HUES48 (cell line): Measurements from ENCODE around the gene GCDH.

Experiments used
- H3K27ac ChIP-seq: one replicate; pipeline ENCODE4 v1.7.0; 2013; ENCODE audit warnings: low read depth, low read length, inconsistent platforms
- H3K27me3 ChIP-seq: 2 replicates; pipeline ENCODE4 v1.6.1; 2013; ENCODE audit warnings: mild to moderate bottlenecking, low read length; ENCODE audit not compliant: control insufficient read depth, insufficient read depth
- H3K36me3 ChIP-seq: 2 replicates; pipeline ENCODE4 v1.6.1; 2013; ENCODE audit warnings: low read length; ENCODE audit not compliant: control insufficient read depth, insufficient read depth
- H3K4me1 ChIP-seq: 2 replicates; pipeline ENCODE4 v1.6.1; 2013; ENCODE audit warnings: mild to moderate bottlenecking, low read length; ENCODE audit not compliant: control insufficient read depth, insufficient read depth
- H3K4me3 ChIP-seq: 2 replicates; pipeline ENCODE4 v1.5.1; 2013; ENCODE audit warnings: mild to moderate bottlenecking, low read depth, low read length
- H3K9ac ChIP-seq: 2 replicates; pipeline ENCODE4 v1.6.1; 2013; ENCODE audit warnings: mild to moderate bottlenecking, low read depth, low read length, moderate library complexity
- H3K9me3 ChIP-seq: 2 replicates; pipeline ENCODE4 v1.6.1; 2013; ENCODE audit warnings: low read length; ENCODE audit not compliant: control insufficient read depth, insufficient read depth

The GCDH gene

DNA sequence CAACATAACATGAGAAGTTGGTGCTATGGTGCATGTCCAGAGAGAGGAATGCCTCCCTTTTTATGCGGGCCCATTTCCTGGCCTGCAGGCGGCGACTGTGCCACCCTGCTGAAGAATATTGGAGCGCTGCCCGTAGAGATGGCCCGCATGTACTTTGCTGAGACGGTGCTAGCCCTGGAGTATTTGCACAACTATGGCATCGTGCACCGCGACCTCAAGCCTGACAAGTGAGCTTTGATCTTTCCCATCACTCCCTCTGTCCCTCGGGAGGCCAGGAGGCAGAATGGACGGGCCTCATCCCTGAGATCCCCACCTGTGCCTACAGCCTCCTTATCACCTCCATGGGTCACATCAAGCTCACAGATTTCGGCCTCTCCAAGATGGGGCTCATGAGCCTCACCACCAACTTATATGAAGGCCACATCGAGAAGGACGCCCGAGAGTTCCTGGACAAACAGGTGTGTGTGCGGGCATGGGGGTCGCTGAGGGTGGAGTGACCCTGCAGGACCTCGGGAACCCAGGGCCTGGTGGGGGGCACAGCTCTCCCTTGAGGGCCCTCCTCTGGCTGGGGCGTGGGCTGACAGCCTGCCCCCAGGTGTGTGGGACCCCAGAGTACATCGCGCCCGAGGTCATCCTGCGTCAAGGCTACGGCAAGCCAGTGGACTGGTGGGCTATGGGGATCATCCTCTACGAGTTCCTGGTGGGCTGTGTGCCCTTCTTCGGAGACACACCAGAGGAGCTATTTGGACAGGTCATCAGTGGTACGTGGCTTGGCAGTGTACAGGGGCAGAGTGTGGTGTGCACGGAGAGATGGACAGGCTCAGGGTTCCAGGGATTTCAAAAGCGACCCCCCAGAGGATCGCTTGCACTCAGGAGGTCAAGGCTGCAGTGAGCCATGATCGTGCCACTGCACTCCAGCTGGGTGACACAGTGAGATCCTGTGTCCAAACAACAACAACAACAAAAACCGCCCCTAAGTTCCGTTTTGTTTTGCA is 25.9 kb upstream of the GCDH start:
- H3K9ac ChIP-seq: no peak overlapping the region
- H3K36me3 ChIP-seq: peaks cover 5% of the 10 kb centered on the region; the same call in 1 of the 2 replicates
- peaks cover 9% of the 10 kb centered on the region; the same call in 1 of the 2 replicates for H3K4me1 ChIP-seq
- H3K27ac ChIP-seq: no peak overlapping the region
- no peaks in the 10 kb centered on the region for H3K9me3 ChIP-seq
- H3K27me3 ChIP-seq: no peaks in the 10 kb centered on the region
- H3K4me3 ChIP-seq: no peak overlapping the region

DNA sequence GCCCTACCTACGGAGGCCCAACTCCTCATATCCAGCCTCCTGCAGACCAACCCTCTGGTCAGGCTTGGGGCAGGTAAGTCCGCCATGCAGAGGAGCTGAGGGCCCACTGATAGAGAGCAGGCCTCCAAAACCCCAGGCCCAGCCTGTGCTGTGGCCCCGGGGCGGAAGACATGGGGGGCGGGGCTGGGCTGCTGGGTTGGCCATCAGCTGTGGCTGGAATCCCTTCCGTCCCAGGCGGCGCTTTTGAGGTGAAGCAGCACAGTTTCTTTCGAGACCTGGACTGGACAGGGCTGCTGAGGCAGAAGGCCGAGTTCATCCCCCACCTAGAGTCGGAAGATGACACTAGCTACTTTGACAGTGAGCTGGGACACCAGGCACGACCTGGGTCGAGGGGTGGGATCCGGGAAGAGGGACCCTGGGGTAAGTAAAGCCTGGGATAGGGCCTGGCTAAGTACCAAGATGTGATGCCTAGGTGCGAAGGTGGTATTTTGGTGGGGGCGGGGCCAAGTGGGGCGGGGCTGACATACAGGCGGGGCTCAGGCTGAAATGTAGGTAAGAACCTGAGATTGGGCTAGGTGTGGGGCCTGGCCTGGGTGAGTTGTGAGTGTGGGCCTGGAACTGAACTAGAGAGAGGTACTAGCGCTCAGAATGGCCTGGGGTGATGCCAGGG is 25.1 kb upstream of the GCDH start:
- Histone ChIP-seq H3K9me3 (no peaks in the 10 kb centered on the region), H3K36me3 (peaks cover 5% of the 10 kb centered on the region; the same call in 1 of the 2 replicates), H3K27me3 (no peaks in the 10 kb centered on the region), H3K9ac (no peak overlapping the region), H3K4me3 (no peak overlapping the region), H3K4me1 (peaks cover 9% of the 10 kb centered on the region; the same call in 1 of the 2 replicates), H3K27ac (peak overlapping the region; percentile 12)

DNA sequence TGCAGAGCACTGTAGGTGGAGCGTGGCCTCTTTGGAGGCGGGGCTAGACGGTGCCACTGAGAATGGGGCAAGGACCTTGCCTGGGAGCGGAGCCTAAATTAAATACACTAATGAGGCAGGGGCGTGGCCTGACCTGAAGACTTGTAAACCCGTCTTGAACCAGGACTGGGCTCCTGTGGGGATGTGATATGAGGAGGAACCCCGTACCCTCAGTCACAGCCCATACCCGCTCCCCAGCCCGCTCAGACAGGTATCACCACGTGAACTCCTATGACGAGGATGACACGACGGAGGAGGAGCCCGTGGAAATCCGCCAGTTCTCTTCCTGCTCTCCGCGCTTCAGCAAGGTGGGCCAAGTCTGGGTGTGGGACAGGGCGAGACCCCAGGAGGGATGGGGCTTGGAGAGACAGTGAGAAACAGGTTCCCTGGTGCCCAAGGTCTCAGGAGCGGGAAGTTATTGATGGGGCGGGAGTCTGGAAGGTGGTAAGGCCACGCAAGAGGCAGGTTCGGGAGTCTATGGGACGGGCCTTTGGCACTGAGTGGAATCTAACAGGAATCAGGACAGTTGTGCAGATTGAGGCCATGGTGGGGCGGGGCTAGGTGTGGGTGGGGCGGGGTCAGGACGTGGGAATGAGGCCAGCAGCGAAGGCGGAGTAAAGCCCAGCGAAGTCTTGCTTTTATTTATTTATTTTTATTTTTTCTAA is 24.4 kb upstream of the GCDH start:
- no peak overlapping the region for H3K27ac ChIP-seq
- H3K27me3 ChIP-seq: no peaks in the 10 kb centered on the region
- H3K4me3 ChIP-seq: peak overlapping the region; percentile 69; the same call in 1 of the 2 replicates
- H3K9ac ChIP-seq: no peak overlapping the region
- peaks cover 9% of the 10 kb centered on the region; the same call in 1 of the 2 replicates for H3K4me1 ChIP-seq
- peaks cover 5% of the 10 kb centered on the region; the same call in 1 of the 2 replicates for H3K36me3 ChIP-seq
- no peaks in the 10 kb centered on the region for H3K9me3 ChIP-seq

DNA sequence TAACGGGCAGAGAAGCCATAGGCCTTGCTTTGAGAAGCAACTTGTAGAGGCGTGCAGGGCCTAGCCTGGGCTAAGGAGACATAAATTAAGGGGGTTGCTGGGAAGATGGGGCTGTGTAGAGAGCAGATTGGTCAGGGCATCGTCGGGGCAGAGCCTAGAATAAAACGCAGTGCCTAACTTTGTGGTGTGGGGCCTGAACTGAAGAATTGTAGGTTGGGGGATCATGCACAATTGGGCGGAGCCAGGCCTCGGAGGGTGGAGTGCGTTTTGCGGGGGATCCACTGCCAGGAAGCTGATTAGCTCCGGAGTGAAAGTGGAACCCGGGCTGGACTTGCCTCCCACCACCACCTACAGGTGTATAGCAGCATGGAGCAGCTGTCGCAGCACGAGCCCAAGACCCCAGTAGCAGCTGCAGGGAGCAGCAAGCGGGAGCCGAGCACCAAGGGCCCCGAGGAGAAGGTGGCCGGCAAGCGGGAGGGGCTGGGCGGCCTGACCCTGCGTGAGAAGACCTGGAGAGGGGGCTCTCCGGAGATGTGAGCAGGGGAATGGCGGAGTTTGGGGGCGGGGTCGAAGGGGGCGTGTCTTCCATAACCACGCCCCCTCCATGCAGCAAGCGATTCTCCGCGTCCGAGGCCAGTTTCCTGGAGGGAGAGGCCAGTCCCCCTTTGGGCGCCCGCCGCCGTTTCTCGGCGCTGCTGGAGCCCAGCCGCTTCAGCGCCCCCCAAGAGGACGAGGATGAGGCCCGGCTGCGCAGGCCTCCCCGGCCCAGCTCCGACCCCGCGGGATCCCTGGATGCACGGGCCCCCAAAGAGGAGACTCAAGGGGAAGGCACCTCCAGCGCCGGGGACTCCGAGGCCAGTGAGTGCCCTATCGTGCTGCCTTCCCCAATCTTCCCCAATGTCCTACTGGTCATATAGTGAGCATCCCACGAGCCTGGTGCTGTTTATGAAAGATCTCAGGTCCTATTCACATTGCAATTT is 23.6 kb upstream of the GCDH start:
- Histone ChIP-seq H3K36me3 (peaks cover 11% of the 10 kb centered on the region; the same call in 1 of the 2 replicates), H3K4me1 (peaks cover 9% of the 10 kb centered on the region; the same call in 1 of the 2 replicates), H3K27me3 (no peaks in the 10 kb centered on the region), H3K9me3 (no peaks in the 10 kb centered on the region), H3K9ac (no peak overlapping the region), H3K27ac (peak overlapping the region; percentile 51), H3K4me3 (peak overlapping the region; percentile 69)

DNA sequence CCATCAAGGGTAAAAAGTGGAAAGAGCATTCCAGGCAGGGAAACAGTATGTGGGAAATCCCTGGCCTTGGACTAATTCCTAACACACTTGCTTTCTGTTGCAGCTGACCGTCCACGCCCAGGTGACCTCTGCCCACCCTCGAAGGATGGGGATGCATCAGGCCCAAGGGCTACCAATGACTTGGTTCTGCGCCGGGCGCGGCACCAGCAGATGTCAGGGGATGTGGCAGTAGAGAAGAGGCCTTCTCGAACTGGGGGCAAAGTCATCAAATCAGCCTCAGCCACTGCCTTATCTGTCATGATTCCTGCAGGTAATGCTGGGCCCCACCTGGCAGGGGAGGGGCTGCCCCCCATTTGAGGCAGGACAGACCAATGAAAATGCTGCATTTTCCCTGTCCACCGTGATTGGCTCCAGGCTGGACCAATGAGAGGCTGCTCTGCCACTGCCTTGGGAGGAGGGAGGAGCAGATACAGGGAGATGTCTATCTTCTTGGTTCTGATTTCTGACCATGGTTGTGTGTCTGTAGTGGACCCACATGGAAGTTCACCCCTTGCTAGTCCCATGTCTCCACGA is 22.3 kb upstream of the GCDH start:
- Histone ChIP-seq H3K4me3 (no peak overlapping the region), H3K36me3 (peaks cover 11% of the 10 kb centered on the region; the same call in 1 of the 2 replicates), H3K4me1 (peaks cover 9% of the 10 kb centered on the region; the same call in 1 of the 2 replicates), H3K27ac (no peak overlapping the region), H3K9me3 (no peaks in the 10 kb centered on the region), H3K27me3 (no peaks in the 10 kb centered on the region), H3K9ac (no peak overlapping the region)

DNA sequence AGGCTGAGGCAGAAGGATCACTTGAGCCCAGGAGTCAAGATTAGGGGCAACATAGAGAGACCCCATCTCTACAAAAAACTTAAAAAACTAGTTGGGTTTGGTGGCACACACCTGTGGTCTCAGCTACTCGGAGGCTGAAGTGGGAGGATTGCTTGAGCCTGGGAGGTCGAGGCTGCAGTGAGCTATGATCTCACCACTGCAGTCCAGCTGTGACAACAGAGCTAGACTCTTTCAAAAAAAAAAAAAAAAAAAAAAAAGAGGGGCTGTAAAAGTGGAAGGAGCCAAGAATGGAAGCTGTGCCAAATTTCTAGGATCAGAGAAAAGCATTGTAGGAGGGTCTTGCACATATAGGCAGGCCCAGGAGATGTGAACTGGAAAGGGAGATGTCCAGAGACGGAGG is 19.3 kb upstream of the GCDH start:
- Histone ChIP-seq H3K4me3 (no peak overlapping the region), H3K36me3 (peaks cover 19% of the 10 kb centered on the region), H3K9me3 (no peaks in the 10 kb centered on the region), H3K27me3 (no peaks in the 10 kb centered on the region), H3K27ac (no peak overlapping the region), H3K9ac (no peak overlapping the region), H3K4me1 (peaks cover 5% of the 10 kb centered on the region; the same call in 1 of the 2 replicates)

DNA sequence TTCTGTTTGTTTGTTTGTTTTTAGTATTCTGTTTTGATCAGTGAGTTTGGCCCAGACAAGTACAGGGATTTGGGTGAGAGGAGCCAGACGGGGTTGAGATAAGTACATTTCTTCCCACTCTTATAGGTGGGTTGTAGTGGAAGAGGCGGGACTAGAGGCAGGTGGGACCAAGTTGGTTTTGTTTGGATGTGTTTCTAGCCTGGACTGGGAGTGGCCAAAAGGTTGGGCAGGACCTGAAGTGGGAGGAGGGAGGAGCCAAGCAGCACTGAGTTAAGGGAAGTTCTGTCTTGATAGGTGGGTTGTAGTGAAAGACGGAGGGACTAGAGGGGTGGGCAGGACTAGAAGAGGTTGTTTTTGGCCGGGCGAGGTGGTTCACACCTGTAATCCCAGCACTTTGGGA is 18.7 kb upstream of the GCDH start:
- H3K36me3 ChIP-seq: peaks cover 21% of the 10 kb centered on the region
- H3K9ac ChIP-seq: no peak overlapping the region
- H3K27me3 ChIP-seq: no peaks in the 10 kb centered on the region
- H3K9me3 ChIP-seq: no peaks in the 10 kb centered on the region
- H3K4me3 ChIP-seq: no peak overlapping the region
- peaks cover 2% of the 10 kb centered on the region; the same call in 1 of the 2 replicates for H3K4me1 ChIP-seq
- H3K27ac ChIP-seq: no peak overlapping the region

DNA sequence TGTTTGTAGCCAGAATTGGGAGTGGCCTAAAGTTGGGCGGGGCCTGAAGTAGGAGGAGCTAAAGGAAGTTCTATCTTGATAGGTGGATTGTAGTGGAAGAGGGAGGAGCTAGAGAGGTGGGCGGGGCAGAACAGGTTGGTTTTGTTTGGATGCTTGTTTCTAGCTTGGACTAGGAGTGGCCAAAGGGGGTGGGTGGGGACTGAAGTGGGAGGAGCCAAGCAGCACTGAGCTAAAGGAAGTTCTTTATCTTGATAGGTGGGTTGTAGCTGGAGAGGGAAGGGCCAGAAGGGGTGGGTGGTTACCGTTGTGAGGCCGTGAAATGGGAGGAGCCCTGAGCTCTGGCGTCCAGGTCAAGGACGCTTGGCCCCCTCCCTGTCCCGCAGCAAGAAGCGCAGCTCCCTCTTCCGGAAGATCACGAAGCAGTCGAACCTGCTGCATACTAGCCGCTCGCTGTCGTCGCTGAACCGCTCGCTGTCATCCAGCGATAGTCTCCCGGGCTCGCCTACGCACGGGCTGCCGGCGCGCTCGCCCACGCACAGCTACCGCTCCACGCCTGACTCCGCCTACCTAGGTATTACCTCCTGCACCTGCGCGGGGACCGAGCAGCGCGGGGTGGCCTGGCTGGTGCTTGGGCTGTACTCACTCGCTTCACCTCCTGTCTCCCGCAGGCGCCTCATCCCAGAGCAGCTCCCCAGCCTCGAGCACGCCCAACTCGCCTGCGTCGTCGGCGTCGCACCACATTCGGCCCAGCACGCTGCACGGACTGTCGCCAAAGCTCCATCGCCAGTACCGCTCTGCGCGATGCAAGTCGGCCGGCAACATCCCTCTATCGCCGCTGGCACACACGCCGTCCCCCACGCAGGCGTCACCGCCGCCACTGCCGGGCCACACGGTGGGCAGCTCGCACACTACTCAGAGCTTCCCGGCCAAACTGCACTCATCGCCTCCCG is 17.7 kb upstream of the GCDH start:
- no peak overlapping the region for H3K27ac ChIP-seq
- H3K9me3 ChIP-seq: no peaks in the 10 kb centered on the region
- no peaks in the 10 kb centered on the region for H3K4me1 ChIP-seq
- peak overlapping the region; percentile 46 for H3K4me3 ChIP-seq
- no peaks in the 10 kb centered on the region for H3K27me3 ChIP-seq
- no peak overlapping the region for H3K9ac ChIP-seq
- H3K36me3 ChIP-seq: peaks cover 25% of the 10 kb centered on the region
